Raji (cell line): Measurements from ENCODE around the gene CACNA2D3.

Experiments used
- POLR2A ChIP-seq: IDR thresholded peaks from 2 replicates; pipeline ENCODE4 v1.6.1; 2011; ENCODE audit warnings: low read depth, low read length, control low read depth; ENCODE audit not compliant: insufficient read depth

Gene CACNA2D3

DNA sequence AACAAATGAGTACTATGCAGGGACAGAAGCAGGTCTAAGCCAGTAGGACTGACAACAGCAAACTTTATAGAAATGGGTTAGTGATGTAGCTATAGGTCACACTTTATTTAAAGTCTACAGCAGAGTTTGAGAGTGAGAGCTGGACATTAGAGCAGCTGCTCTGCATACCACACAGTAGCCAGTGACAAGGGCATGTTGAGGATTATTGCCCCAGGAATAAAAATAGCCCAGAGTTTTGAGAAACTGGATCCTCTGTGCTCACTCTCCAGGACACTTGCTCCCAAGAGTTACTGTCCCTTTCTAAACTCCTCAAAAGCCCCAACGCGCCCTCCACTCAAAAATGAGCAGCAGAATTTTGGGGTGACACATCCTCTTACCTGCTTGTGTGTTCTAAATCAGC is 784.4 kb downstream of the CACNA2D3 start:
- TF ChIP-seq POLR2A = no peak

DNA sequence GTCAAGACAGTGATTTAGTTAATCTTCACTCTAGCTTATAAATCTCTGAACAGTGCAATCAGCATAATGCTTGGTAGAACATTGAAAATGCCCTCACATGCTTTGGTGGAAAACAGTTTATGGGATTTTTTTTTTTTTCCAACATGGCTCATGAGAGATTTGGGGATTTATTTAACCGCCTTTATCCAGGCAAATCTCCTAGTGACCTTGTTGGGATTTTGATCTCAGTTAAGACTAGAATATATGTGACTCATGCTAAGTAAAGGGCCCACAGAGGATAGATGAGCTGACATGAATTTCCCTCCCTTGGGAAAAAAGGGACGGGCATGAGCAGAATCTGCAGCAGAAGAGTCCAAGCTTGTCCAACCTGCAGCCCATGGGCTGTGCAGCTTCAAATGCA is 786.8 kb downstream of the CACNA2D3 start:
- TF ChIP-seq POLR2A = no peak

DNA sequence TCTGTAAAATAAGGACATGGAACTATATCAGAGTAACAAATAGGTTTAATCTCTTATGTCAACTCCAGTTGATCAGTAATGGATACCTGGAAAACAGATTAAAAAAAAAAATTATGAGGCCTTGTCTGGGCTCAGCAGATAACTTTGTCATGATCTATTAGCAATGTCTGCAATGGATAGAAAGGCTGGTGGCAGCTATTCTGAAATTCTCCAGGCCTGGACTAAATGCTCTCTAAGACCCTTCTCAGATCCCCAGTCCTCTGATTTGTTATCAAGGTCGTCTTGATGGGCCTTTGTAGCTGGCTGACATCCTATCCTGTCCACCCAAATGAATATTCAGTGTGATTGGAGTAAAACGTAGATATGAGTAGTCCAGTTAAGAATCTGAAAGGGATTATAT is 791.8 kb downstream of the CACNA2D3 start:
- no peak for TF ChIP-seq POLR2A

DNA sequence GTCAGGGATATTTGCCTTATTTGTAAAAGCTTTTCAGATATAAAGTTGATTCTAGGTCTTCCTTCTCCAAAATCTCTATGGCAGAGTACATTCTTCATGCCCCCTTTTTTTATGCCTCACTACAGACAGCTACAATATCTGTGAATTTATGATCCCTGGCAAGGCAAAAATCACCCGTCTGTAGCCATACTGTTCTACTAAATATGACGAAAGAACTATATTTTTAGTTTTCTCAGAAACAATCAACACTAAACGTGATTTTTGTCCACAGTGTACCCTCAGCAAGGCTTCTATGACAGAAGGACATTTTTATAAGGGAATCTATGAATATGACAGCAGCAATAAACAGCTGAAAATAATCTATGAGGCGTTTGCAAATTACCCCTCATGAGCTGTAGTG is 792.8 kb downstream of the CACNA2D3 start:
- TF ChIP-seq POLR2A = no peak

DNA sequence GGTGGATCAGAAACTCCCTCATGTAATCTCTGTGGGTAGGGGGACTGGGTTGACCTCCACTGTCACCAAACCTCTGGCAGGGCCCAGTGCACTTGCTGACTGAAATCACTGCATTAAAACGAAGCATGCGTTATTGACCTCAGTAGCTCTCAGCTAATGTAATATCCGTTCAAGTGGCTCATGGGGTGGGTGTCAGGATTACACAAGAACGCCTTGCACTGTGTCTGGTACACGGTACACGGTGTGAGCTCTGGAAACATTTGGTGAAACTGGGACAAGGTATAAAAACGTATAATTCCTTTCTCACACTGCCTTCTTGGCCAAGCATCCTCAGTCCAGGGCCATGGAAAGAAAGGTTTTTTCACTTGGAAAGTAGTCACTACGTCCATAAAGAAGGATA is 793.6 kb downstream of the CACNA2D3 start:
- TF ChIP-seq POLR2A = no peak

DNA sequence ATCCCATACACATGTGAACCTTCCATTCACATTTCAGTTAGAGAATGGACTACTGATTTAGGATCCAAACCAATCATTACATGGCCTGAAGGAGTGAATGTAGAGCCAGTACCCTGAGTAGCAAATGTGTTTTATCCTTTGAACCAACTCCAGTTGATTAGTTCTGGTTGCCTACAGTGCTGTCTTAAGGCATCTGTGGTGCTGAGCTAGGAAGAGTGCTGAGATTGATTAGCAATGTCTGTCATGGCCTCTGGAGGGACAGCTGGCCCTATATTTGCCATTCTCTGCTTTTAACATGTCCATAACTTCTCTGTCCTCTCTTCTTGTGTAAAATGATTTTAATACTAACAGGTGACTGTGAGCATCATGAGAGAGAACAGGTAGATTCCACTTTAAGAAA is 794.4 kb downstream of the CACNA2D3 start:
- TF ChIP-seq POLR2A = no peak

DNA sequence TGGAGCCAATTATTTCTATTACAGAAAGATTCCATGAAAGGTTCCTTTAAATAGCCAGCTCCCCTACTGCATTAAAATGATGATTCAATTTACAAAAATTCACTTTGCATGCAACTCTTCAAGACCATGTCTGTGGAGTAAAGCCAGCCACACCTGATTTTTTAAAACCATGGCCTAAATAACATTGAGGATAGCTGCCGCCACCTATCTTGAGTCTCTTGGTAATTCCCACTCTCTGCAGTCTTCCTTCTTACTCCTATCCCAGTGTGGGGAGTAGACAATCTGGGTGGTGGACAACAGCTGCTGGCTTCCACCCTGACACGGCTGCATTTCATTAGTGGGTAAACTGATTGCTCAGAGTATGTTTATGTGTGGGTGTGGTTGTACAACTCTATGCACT is 794.8 kb downstream of the CACNA2D3 start:
- no peak for TF ChIP-seq POLR2A

DNA sequence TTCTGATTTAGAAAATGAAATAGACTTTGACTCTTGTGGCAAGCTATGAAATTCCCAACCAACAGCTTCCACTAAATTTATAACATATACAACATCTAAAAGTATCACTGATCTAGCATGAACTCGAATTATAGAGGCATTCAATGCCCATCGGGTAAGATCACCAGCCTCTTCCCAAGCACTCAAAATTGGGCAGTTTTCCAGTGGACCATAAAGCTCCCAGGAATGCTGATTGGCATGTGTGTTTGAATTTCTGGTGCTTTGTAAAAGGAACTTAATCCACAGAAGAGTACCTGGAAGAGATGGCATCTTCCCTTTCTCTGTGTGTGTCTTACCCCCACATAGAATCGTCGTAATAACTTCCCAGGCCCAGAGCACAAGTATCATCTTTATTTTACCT is 795.5 kb downstream of the CACNA2D3 start:
- TF ChIP-seq POLR2A = no peak

DNA sequence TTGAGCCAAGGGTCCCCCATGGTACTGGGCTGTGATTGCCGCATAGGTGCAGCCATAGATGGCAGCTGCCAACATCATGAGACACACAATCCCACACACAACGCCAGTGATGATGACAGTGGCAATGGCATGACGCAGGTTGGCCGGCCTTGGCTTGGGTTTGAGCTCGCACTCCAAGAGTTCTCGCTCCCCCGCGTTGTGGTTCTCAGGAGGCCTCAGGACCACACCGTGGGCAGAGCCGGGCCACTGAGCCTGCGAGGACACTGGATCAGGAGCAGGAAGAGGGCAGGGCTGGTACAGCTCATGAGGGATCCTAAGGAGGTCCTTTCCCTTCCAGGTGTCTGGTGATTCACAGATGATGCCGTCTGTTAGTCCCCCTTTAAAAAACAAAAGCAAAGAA is 796.2 kb downstream of the CACNA2D3 start:
- TF ChIP-seq POLR2A = no peak

DNA sequence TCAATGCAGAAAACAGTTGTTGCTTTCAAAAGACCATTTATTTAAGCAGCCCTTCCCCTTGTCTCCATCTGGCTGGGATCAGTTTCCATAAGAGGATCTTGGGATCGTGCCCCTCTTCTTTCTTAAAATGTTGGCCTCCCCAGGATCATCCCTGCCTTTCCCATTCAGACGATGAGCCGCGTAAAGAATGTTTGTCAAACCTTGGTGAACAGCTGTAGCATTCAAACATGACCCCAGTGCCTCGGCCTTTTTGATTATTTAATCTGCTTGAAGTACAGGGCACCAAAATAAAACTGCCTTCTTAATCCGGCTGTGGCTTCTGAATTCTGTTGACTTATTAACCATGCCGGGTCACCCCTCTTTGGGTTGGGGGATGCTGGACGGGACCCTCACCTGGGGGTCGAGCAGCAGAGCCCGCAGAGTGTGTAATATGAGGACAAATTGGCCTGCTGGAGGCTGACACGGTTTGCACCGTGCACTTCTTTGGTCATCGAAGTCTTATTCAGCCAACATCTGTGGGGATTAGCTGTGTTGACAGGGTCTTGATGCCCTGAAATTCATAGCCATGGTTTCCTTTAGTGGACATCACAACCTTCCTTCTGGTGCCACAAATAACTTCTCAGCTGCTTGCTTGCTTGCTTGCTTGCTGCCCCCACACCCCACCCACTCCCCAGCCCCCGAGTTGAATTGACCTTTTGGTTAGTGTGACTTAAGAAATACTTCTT is 805.9 kb downstream of the CACNA2D3 start, which contains the start of gene LRTM1:
LRTM1 (minus strand) TSS at position 14 of the 725 bp plus-strand sequence. CDS start 148 bp downstream, outside the sequence.
- no peak for TF ChIP-seq POLR2A

DNA sequence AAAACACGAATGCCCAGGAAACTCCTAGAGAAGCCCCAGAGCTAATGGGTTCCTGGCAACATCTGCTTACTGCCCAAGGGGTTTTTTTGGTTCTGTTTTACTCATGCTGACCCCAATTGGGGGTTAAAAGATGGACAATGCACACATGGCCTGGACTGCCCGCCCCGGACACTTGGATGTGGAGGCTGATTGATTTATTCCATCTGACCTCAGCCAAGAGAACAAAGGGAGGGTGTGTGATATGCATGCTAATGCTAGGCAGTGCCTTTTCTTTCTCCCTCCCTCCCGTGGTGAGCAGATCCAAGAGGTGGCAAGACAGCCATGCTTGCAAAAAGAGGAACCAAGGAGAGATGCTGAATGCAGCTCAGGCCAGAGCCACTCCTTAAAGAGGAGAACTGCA is 808.8 kb downstream of the CACNA2D3 start:
- TF ChIP-seq POLR2A = no peak

DNA sequence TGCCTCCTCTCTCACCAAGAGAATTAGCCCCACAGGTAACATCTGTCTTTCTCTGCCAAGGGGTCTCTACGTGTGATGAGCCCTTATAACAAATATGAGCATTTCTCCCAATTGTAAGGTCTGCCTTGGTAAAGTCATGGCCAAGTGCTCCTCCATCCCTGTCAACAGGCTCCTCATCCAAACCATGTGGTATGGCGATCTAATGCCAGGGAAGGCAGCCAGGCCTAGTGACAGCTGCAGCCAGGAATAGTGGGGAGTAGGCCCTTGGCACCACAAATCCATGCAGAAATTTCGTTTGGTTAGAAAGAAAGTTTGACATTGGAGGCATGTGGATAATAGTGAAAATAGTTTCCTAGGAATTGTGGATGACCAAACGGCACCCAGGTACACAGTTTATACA is 810.3 kb downstream of the CACNA2D3 start:
- no peak for TF ChIP-seq POLR2A

DNA sequence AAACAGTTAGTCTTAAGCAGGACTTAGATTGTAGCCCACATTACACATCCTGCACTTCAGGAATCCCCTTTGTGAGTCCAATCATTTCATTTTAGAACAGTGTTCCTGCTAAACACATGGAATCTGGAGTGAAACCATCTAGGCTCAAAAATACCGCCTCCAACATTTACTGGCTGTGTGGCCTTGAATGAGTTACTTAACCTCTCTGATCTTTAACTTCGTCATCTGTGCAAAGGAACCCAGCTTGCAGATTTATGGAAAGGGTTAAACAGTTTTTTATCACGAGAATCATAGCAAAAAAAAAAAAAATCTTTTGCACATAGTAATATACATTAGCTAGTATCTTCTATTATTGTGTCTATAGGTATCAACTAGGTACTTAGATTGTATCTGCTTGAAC is 813.5 kb downstream of the CACNA2D3 start:
- TF ChIP-seq POLR2A = no peak

DNA sequence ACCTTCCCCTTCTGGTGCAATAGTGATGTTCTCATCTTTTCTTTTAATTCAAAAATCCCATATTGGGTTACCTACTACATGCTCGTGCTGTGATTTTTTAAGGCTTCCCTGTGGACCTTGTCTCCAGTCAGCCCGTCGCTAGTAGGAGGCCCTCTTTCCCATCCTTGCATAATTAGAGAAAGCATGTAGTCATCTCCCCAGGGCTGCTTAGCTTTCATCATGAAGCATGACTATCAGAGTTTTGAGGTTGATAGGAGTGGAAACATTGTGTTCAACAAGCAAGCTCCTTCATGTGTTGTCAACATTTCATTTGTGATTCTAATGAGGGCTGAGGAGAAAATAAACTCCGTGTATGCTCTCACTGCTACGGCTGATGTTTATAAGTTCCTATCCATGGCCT is 814.2 kb downstream of the CACNA2D3 start:
- no peak for TF ChIP-seq POLR2A

DNA sequence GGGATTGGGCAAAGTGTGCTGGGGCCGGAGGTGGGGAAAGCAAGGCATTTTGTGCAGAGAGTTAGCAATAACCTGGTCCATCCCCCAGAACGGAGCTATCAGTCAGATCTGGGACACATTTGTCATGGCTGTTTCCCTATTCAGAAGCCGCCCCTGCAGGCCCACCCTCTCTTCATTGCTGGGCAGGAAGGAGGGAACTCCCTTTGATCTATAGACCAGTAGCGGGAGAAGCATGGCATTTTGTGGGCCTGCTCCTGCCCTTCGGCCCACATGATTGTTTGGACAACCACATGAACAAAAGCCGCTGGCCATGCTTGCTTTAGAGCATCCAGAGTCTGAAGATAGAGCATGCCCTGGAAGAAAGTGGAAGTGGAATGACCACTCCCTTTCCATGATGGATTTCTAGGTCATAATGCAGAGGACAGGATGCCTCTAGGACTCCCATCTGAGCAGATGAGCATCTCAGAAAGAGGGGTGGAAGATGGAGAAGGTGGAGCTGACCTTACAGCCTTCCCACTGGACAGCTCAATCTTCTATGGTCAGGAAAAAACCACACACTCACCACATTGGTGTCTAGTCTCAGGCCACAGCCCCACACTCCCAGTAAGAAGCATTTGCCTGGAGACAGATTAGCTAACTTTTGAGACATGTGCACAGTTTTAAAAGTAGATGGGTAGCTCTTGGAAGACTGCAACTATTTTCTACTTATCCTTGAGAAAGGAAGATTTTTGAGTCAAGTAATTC is 817.4 kb downstream of the CACNA2D3 start:
- TF ChIP-seq POLR2A = no peak

DNA sequence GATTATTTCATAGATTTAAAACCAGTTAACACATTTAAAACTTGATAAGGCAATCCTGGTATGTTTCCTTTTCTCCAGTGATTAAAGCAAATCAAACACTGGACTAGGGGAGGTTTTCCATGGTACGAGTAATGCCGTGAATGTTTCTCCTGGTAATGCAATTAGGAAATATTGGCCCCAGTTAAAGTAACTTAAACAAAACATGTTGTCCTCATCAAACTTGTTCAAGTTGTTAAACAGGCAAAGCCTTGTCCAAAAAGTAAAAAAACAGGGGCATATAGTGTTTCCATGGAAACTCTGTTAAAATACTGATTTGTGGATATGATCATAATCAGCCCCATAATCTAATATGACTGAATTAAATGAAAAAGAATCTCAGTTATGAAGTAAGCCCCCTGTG is 818.6 kb downstream of the CACNA2D3 start:
- no peak for TF ChIP-seq POLR2A
